A673 (cell line): ENCODE measurements around the gene PTGS2. TPM values are rescaled to one million over a fixed set of nuclear protein-coding genes. Genes with fewer than 3 reads are reported as not detected.
"Not testable (repeated sequence)": the region's sequence is repeated elsewhere in the genome, so short reads cannot be mapped to it uniquely, and the experiment has no call there.

Experiments used
- BruUV-seq: library from RNA; stranded (reverse); fragments of 400-500 nt; replicated peaks from 2 replicates; lab custom pipeline; 2021; lab: Mats Ljungman, UMichigan
- CTCF ChIA-PET: fragments of 300-600 bp; sonication (Branson Sonifier 250); formaldehyde crosslinking; loops from one replicate; lab custom pipeline; 2022; ENCODE audit warnings: antibody characterized with exemption; lab: Charles Lee
- POLR2A ChIA-PET: fragments of 300-600 bp; sonication (Branson Sonifier 250); formaldehyde crosslinking; loops from one replicate; lab custom pipeline; 2022; ENCODE audit warnings: antibody characterized with exemption; ENCODE audit not compliant: low non-redundant PET; lab: Charles Lee
- DNase-seq: peaks from one replicate; pipeline ENCODE4 v3.0.0-alpha.2; 2015; ENCODE audit warnings: low spot score
- H3K27ac ChIP-seq: fragments of 200-600 bp; sonication (generic); 2 replicates; pipeline ENCODE4 v1.5.1; 2016; ENCODE audit warnings: mixed run types, low read depth, mild to moderate bottlenecking, mixed read lengths, antibody characterized with exemption, low read length; ENCODE audit not compliant: poor library complexity, severe bottlenecking
- H3K27me3 ChIP-seq: fragments of 200-600 bp; sonication (generic); replicated peaks from 2 replicates; pipeline ENCODE4 v1.6.1; 2017; ENCODE audit warnings: mixed run types, low read depth, mild to moderate bottlenecking, mixed read lengths, antibody characterized with exemption, low read length; ENCODE audit not compliant: insufficient read depth, poor library complexity
- H3K36me3 ChIP-seq: fragments of 200-600 bp; sonication (generic); 2 replicates; pipeline ENCODE4 v1.6.1; 2016; ENCODE audit warnings: mixed run types, mild to moderate bottlenecking, mixed read lengths, antibody characterized with exemption, low read length; ENCODE audit not compliant: insufficient read depth, poor library complexity, severe bottlenecking
- H3K4me1 ChIP-seq: fragments of 200-600 bp; sonication (generic); 2 replicates; pipeline ENCODE4 v1.6.1; 2017; ENCODE audit warnings: mixed run types, mild to moderate bottlenecking, mixed read lengths, antibody characterized with exemption, low read length; ENCODE audit not compliant: insufficient read depth, poor library complexity, severe bottlenecking
- H3K4me3 ChIP-seq: fragments of 200-600 bp; sonication (generic); 2 replicates; pipeline ENCODE4 v1.5.1; 2016; ENCODE audit warnings: low read depth, mixed run types, mild to moderate bottlenecking, mixed read lengths, low read length; ENCODE audit not compliant: poor library complexity, severe bottlenecking
- H3K9me3 ChIP-seq: fragments of 200-600 bp; sonication (generic); 2 replicates; pipeline ENCODE4 v1.6.1; 2016; ENCODE audit warnings: mixed run types, low read depth, mild to moderate bottlenecking, mixed read lengths, antibody characterized with exemption, low read length; ENCODE audit not compliant: poor library complexity, severe bottlenecking
- CTCF ChIP-seq: fragments of 300-800, 200-600 bp; sonication (generic); conservative IDR thresholded peaks from 2 replicates; pipeline ENCODE4 v1.5.1; 2017; ENCODE audit warnings: low read depth, mild to moderate bottlenecking, antibody characterized with exemption, low read length, moderate library complexity, mixed read lengths
- EZH2 ChIP-seq: fragments of 200-600 bp; sonication (generic); IDR thresholded peaks from 2 replicates; pipeline ENCODE4 v1.6.1; 2017; ENCODE audit warnings: borderline replicate concordance, low read depth, mild to moderate bottlenecking, mixed read lengths, antibody characterized with exemption, low read length; ENCODE audit not compliant: poor library complexity, severe bottlenecking
- intact Hi-C: fragments of 100-400 bp; cut with micrococcal nuclease; formaldehyde crosslinking; loops from one replicate; pipeline ENCODE4 v1.10.0; 2022; ENCODE audit not compliant: unreplicated experiment
- total RNA-seq: library from RNA; stranded (reverse); gene quantifications from 2 replicates; pipeline ENCODE4 v1.2.3, GENCODE V29; 2021

The PTGS2 gene
- total RNA-seq, 1 experiment from 2014 or later, result 5.8 TPM

GRCh38 chr1:186653312-186653711, 26.9 kb downstream of the PTGS2 start:
- no TSS peak for BruUV-seq
- CTCF ChIA-PET, result no interaction called here

GRCh38 chr1:186648613-186649012, 31.6 kb downstream of the PTGS2 start:
- BruUV-seq, result no TSS peak
- Histone ChIP-seq H3K9me3 (no peaks in the 10 kb centered on the region), H3K27ac (no peak overlapping the region), H3K4me3 (no peak overlapping the region), H3K36me3 (no peaks in the 10 kb centered on the region), H3K27me3 (no peaks in the 10 kb centered on the region), H3K4me1 (no peaks in the 10 kb centered on the region)
- intact Hi-C loops, result no loop called here
- no peak for DNase-seq
- ChIA-PET CTCF (no interaction called here), POLR2A (no interaction called here)
- no peak for TF ChIP-seq EZH2
- TF ChIP-seq CTCF, result no peak

More at GRCh38 chr1:186653312-186653711, 26.9 kb downstream of the PTGS2 start:
- intact Hi-C loops, result no loop called here
- no peak overlapping the region for H3K4me3 ChIP-seq
- no peaks in the 10 kb centered on the region for H3K36me3 ChIP-seq
- no peaks in the 10 kb centered on the region for H3K9me3 ChIP-seq
- POLR2A ChIA-PET, result no interaction called here
- no peak overlapping the region for H3K27ac ChIP-seq
- no peaks in the 10 kb centered on the region for H3K27me3 ChIP-seq
- TF ChIP-seq EZH2 (no peak), CTCF (no peak)
- no peaks in the 10 kb centered on the region for H3K4me1 ChIP-seq
- DNase-seq, result no peak

- BruUV-seq, H3K27me3 ChIP-seq, H3K27ac ChIP-seq, DNase-seq, intact Hi-C loops, H3K36me3 ChIP-seq, POLR2A ChIA-PET, H3K4me1 ChIP-seq, H3K4me3 ChIP-seq, CTCF ChIA-PET, H3K9me3 ChIP-seq: not testable (repeated sequence)
Observed at GRCh38 chr1:186647985-186648384, 32.2 kb downstream of the PTGS2 start.

- intact Hi-C loops, result no loop called here
- CTCF ChIA-PET, result no interaction called here
- no peak for DNase-seq
Observed at GRCh38 chr1:186643614-186644013, 36.6 kb downstream of the PTGS2 start.

GRCh38 chr1:186637567-186637966, 42.7 kb downstream of the PTGS2 start:
- intact Hi-C loops, H3K4me3 ChIP-seq, H3K27me3 ChIP-seq, H3K36me3 ChIP-seq, BruUV-seq, POLR2A ChIA-PET, DNase-seq, H3K27ac ChIP-seq, H3K4me1 ChIP-seq, H3K9me3 ChIP-seq, CTCF ChIA-PET: not testable (repeated sequence)

More at GRCh38 chr1:186643614-186644013, 36.6 kb downstream of the PTGS2 start:
- H3K36me3 ChIP-seq, result no peaks in the 10 kb centered on the region
- no peak overlapping the region for H3K4me3 ChIP-seq
- no peaks in the 10 kb centered on the region for H3K9me3 ChIP-seq
- H3K27me3 ChIP-seq, result no peaks in the 10 kb centered on the region
- H3K4me1 ChIP-seq, result no peaks in the 10 kb centered on the region
- POLR2A ChIA-PET, result no interaction called here
- TF ChIP-seq CTCF (no peak), EZH2 (no peak)
- BruUV-seq, result no TSS peak
- no peak overlapping the region for H3K27ac ChIP-seq
